NCI-H2227 (cell line): ENCODE results near the gene ARSD.
"Not testable (repeated sequence)": the region's sequence is repeated elsewhere in the genome, so short reads cannot be mapped to it uniquely, and the experiment has no call there.

Experiments
- DNase-seq: peaks from one replicate; lab custom pipeline; 2025; ENCODE audit not compliant: unreplicated experiment; lab: John Stamatoyannopoulos, UW

ARSD gene, protein sequence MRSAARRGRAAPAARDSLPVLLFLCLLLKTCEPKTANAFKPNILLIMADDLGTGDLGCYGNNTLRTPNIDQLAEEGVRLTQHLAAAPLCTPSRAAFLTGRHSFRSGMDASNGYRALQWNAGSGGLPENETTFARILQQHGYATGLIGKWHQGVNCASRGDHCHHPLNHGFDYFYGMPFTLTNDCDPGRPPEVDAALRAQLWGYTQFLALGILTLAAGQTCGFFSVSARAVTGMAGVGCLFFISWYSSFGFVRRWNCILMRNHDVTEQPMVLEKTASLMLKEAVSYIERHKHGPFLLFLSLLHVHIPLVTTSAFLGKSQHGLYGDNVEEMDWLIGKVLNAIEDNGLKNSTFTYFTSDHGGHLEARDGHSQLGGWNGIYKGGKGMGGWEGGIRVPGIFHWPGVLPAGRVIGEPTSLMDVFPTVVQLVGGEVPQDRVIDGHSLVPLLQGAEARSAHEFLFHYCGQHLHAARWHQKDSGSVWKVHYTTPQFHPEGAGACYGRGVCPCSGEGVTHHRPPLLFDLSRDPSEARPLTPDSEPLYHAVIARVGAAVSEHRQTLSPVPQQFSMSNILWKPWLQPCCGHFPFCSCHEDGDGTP

GRCh38 chrX:2928583-2929434, at the start of gene ARSD:
TSS of gene ARSD (minus strand) at chrX:2929339. CDS start at chrX:2929275, 64 bp downstream.
- peak; percentile 76 for DNase-seq

DNA sequence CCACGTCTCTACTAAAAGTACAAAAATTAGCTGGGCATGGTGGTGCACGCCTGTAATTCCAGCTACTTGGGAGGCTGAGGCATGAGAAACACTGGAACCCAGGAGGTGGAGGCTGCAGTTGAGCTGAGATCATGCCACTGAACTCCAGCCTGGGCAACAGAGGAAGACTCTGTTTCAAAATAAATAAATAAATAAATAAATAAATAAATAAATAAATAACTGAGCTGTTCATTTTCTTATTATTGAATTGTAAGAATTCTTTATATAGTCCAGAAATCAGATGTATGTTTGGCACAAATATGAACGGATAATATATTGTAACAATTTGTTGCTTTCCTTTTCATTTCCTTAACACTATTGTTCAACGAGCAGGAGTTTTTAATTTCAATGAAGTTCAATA, 49.5 kb upstream of the ARSD start:
- not testable (repeated sequence) for DNase-seq

GRCh38 chrX:2974961-2975360, 45.8 kb upstream of the ARSD start:
- DNase-seq: no peak

DNA sequence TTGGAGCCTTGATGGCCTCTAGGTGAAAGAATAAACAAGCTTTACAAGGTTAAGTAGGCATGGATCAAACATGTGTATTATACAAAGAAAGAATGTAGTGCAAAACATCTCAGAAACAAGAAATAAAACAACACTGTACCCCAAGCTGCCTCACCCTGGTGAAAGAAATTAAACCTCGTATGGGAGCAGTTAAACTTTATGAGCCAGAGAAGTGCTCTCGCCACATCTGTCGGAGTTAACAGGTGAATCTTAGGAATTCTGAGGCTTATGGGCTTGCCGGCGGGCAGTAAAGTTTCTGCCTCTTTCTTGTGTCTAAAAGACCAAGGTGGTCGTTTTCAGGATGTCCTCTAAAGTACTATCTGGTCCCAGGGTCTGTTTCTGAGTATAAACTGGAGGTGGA, 43.3 kb upstream of the ARSD start:
- no peak for DNase-seq

GRCh38 chrX:2969021-2969420, 39.9 kb upstream of the ARSD start:
- DNase-seq: no peak

GRCh38 chrX:2967998-2968909, 39.1 kb upstream of the ARSD start:
- no peak for DNase-seq

GRCh38 chrX:2967584-2967983, 38.4 kb upstream of the ARSD start:
- DNase-seq: no peak

DNA sequence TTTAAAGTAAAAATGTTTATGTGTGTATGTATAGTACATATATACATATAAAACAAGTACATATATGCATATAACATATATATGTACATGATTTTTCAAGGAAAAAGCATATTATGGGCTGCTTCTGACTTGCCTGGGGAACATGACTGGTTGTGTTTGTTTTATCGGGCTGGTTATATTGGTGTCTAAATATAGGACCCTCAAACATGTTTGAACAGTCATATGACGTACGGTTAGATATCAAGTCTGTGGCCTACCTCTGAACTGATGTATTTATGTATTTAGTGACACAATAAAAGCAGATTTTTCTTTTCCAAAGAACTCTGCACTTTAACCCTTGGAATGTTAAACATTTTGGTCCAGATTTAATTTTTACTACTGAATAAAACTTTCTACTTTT, 37.9 kb upstream of the ARSD start:
- DNase-seq: no peak

GRCh38 chrX:2965965-2966364, 36.8 kb upstream of the ARSD start:
- no peak for DNase-seq

GRCh38 chrX:2963992-2964794, 35.1 kb upstream of the ARSD start:
- not testable (repeated sequence) for DNase-seq

GRCh38 chrX:2963449-2963848, 34.3 kb upstream of the ARSD start:
- not testable (repeated sequence) for DNase-seq

GRCh38 chrX:2962381-2962780, 33.2 kb upstream of the ARSD start:
- no peak for DNase-seq

DNA sequence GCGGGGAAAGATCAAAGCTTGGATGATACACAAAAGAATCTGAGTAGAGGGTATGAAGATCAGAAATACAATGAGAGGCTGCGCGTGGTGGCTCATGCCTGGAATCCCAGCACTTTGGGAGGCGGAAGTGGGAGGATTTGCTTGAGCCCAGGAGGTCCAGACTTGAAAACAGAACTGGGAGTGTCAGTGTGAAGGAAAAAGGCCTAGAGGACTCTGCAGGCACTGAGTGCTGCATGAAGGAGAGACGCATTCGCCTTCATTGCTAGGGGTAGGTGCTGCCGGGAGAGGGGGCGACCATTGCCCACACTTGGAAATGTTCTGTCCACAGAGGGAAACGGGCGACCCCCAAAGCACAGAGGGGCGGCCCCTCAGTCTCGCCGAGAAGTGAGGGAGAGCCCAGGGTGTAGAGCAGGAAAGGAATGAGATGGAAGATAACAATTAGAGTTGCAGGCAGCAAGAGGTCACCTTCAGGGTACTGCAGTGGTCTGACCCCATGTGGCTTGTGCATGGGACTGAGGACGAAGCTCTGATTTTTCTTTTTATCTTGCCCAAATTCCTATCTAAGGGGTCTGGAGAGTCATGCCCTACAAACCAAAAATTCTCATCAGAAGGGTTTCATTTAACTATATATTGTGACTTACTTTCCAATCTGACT, 31.8 kb upstream of the ARSD start:
- no peak for DNase-seq

DNA sequence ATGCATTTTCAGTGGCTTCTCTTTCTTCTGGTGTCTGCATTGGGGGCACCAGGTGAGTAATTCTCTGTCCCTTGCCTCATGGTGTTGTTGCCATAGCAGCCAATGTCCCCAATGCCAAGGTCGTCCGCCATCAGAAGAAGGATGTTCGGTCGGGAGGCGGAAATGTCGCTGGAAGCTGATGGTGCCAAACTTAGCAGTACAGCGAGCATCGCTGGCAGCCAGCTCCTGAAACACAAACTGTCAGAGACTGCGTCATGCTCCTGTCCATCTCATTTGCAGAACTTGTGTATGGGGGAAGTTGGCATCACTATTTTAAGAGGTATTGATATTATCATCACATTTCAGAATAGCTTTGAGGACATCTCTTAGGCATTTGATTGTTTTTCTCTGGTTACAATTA, 29.1 kb upstream of the ARSD start:
- DNase-seq: no peak

- no peak for DNase-seq
Observed at GRCh38 chrX:2955838-2956237, 26.7 kb upstream of the ARSD start.

- DNase-seq: no peak
Observed at GRCh38 chrX:2955281-2955680, 26.1 kb upstream of the ARSD start.

GRCh38 chrX:2954541-2954940, 25.4 kb upstream of the ARSD start:
- no peak for DNase-seq

GRCh38 chrX:2937942-2938341, 8.8 kb upstream of the ARSD start:
- not testable (repeated sequence) for DNase-seq
